ENCODE results near the gene LAMTOR3.

The LAMTOR3 gene

DNA sequence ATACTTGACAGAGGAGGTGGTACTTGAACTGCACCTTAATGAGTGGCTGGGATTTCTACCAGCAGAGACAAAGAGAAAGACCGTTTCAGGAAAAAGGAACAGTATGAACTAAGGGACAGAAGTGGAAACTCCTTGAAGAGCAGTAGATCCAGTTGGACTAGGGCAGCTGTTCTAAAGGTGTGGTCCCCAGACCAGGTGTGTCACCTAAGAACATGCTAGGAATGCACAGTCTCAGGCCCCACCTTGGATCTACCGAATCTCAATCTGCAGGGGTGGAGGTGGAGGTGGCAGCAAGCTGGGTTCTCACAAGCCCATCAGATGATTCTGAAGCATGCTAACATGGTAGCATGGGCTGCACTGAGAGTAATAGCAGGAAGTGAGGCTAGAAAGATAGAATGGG, 55.3 kb downstream of the LAMTOR3 start:
- Histone ChIP-seq H2AFZ (ENCODE audit: low read depth) (no peak overlapping the region), H3K4me1 (ENCODE audit: low read depth, poor library complexity, severe bottlenecking) (no peaks in the 10 kb centered on the region), H3K4me2 (no peak overlapping the region), H3K36me3 (ENCODE audit: insufficient read depth) (no peaks in the 10 kb centered on the region), H3K27ac (no peak overlapping the region), H3K4me3 (IDR thresholded peaks at IDR 0.05; ENCODE audit: insufficient read depth, low read depth, low read length) (no peak overlapping the region), H3K9ac (no peak overlapping the region), H3K27me3 (ENCODE audit: insufficient read depth, low read depth) (no peaks in the 10 kb centered on the region), H3K79me2 (ENCODE audit: insufficient read depth, low read depth) (no peaks in the 10 kb centered on the region), H4K20me1 (ENCODE audit: insufficient read depth) (no peaks in the 10 kb centered on the region)
- TF ChIP-seq, protein P1, sequence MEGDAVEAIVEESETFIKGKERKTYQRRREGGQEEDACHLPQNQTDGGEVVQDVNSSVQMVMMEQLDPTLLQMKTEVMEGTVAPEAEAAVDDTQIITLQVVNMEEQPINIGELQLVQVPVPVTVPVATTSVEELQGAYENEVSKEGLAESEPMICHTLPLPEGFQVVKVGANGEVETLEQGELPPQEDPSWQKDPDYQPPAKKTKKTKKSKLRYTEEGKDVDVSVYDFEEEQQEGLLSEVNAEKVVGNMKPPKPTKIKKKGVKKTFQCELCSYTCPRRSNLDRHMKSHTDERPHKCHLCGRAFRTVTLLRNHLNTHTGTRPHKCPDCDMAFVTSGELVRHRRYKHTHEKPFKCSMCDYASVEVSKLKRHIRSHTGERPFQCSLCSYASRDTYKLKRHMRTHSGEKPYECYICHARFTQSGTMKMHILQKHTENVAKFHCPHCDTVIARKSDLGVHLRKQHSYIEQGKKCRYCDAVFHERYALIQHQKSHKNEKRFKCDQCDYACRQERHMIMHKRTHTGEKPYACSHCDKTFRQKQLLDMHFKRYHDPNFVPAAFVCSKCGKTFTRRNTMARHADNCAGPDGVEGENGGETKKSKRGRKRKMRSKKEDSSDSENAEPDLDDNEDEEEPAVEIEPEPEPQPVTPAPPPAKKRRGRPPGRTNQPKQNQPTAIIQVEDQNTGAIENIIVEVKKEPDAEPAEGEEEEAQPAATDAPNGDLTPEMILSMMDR (conservative IDR thresholded peaks at IDR 0.05; ENCODE audit: low read depth, low read length): no peak

DNA sequence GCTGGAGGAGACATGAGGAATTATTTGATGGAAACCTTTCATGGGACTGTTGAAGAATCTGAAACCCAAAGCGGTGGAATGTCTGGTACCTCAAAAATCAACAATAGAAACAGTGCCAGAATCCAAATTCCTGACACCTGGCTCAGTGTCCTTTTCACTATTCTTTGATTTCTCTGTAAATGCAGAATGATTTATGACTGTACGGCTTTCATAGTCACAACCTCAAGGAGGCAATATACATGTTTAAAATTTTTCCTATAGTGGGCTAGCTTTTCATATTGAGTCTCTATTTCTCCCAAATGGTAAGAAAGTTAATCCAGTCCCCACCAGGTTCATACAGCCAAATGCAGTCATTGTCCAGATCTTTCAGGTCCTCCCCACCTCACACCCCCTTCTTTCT, 58.3 kb downstream of the LAMTOR3 start:
- H2AFZ ChIP-seq (ENCODE audit: low read depth): no peak overlapping the region
- TF ChIP-seq, protein P1 (conservative IDR thresholded peaks at IDR 0.05; ENCODE audit: low read depth, low read length): no peak
- no peak overlapping the region for H3K4me2 ChIP-seq
- H3K27ac ChIP-seq: no peak overlapping the region
- no peak overlapping the region for H3K9ac ChIP-seq
- H3K4me3 ChIP-seq (IDR thresholded peaks at IDR 0.05; ENCODE audit: insufficient read depth, low read depth, low read length): no peak overlapping the region
- no peaks in the 10 kb centered on the region for H3K79me2 ChIP-seq (ENCODE audit: insufficient read depth, low read depth)
- H3K27me3 ChIP-seq (ENCODE audit: insufficient read depth, low read depth): no peaks in the 10 kb centered on the region
- no peaks in the 10 kb centered on the region for H3K36me3 ChIP-seq (ENCODE audit: insufficient read depth)
- H4K20me1 ChIP-seq (ENCODE audit: insufficient read depth): no peaks in the 10 kb centered on the region
- H3K4me1 ChIP-seq (ENCODE audit: low read depth, poor library complexity, severe bottlenecking): no peaks in the 10 kb centered on the region

DNA sequence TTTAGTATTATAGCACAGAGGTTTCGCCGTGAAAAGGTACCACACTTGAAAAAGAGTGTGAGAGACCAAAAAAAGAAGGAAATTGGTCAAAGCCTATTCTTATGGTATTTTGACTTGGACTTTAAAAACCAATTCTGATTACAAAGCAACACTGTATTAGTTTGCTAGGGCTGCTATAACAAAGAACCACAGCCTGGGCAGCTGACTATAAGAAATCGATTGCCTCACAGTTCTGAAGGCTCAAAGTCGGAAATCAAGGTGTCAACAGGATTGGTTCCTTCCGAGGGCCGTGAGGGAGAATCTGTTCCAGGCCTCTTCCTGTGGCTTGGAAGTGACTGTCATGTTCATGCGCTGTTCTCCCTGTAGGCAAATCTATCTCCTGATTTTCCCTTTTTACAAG, 59.7 kb downstream of the LAMTOR3 start:
- no peaks in the 10 kb centered on the region for H3K79me2 ChIP-seq (ENCODE audit: insufficient read depth, low read depth)
- no peak overlapping the region for H3K27ac ChIP-seq
- TF ChIP-seq, protein P1 (conservative IDR thresholded peaks at IDR 0.05; ENCODE audit: low read depth, low read length): no peak
- no peaks in the 10 kb centered on the region for H3K27me3 ChIP-seq (ENCODE audit: insufficient read depth, low read depth)
- H3K4me1 ChIP-seq (ENCODE audit: low read depth, poor library complexity, severe bottlenecking): no peaks in the 10 kb centered on the region
- no peak overlapping the region for H3K4me3 ChIP-seq (IDR thresholded peaks at IDR 0.05; ENCODE audit: insufficient read depth, low read depth, low read length)
- no peaks in the 10 kb centered on the region for H4K20me1 ChIP-seq (ENCODE audit: insufficient read depth)
- no peak overlapping the region for H2AFZ ChIP-seq (ENCODE audit: low read depth)
- no peaks in the 10 kb centered on the region for H3K36me3 ChIP-seq (ENCODE audit: insufficient read depth)
- no peak overlapping the region for H3K9ac ChIP-seq
- H3K4me2 ChIP-seq: no peak overlapping the region

DNA sequence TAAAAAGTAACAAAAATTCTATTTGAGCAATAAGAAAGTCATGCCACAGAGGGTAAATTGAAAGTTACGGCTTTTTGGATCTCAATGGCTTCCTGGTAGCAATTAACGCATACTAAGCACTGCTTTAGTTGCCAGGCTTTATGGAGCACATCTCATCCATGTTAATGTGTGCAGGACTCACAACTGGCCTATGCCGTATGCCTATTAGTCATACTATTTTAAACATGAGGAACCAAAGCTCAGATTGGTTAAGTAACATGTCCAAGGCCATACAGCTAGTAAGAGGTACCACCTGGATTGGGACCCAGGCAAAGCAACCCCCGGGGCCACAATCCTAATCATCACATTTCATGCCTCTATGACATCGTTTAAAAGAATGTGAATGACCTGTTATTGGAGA, 60.5 kb downstream of the LAMTOR3 start:
- TF ChIP-seq, protein P1 (conservative IDR thresholded peaks at IDR 0.05; ENCODE audit: low read depth, low read length): no peak
- H3K9ac ChIP-seq: no peak overlapping the region
- no peak overlapping the region for H3K4me2 ChIP-seq
- H3K36me3 ChIP-seq (ENCODE audit: insufficient read depth): no peaks in the 10 kb centered on the region
- no peaks in the 10 kb centered on the region for H3K4me1 ChIP-seq (ENCODE audit: low read depth, poor library complexity, severe bottlenecking)
- H3K27ac ChIP-seq: no peak overlapping the region
- H3K79me2 ChIP-seq (ENCODE audit: insufficient read depth, low read depth): no peaks in the 10 kb centered on the region
- H2AFZ ChIP-seq (ENCODE audit: low read depth): no peak overlapping the region
- H4K20me1 ChIP-seq (ENCODE audit: insufficient read depth): no peaks in the 10 kb centered on the region
- no peak overlapping the region for H3K4me3 ChIP-seq (IDR thresholded peaks at IDR 0.05; ENCODE audit: insufficient read depth, low read depth, low read length)
- H3K27me3 ChIP-seq (ENCODE audit: insufficient read depth, low read depth): no peaks in the 10 kb centered on the region
